WTC11 (cell line): ENCODE results near the gene PTPRG. TPM values are rescaled to one million over a fixed set of nuclear protein-coding genes. Genes with fewer than 3 reads are reported as not detected.

Experiments used
- ATAC-seq: fragments of 200-7000 bp; cut with Tn5 transposase; 2 replicates; pipeline ENCODE4 v1.10.0; 2021; ENCODE audit warnings: mild to moderate bottlenecking, moderate library complexity
- CTCF ChIA-PET: fragments of 300-600 bp; sonication (Branson Sonifier 250); formaldehyde crosslinking; loops from one replicate; lab custom pipeline; 2021; ENCODE audit warnings: antibody characterized with exemption; lab: Charles Lee
- POLR2A ChIA-PET: fragments of 350-600 bp; sonication (Branson Sonifier 250); formaldehyde crosslinking; loops from one replicate; lab custom pipeline; 2021; ENCODE audit warnings: antibody characterized with exemption; lab: Charles Lee
- DNase-seq: peaks from one replicate; pipeline ENCODE4 v3.0.0; 2021; ENCODE audit warnings: low spot score
- H3K27ac Mint-ChIP-seq: 2 replicates; pipeline ENCODE4 v1.8.0; 2021; ENCODE audit warnings: mixed read lengths
- H3K27me3 Mint-ChIP-seq: 2 replicates; pipeline ENCODE4 v1.8.0; 2021; ENCODE audit warnings: low read depth, mild to moderate bottlenecking, moderate library complexity, mixed read lengths
- H3K36me3 Mint-ChIP-seq: 2 replicates; pipeline ENCODE4 v1.8.0; 2021; ENCODE audit warnings: mixed read lengths
- H3K4me1 Mint-ChIP-seq: 2 replicates; pipeline ENCODE4 v1.8.0; 2022; ENCODE audit warnings: mixed read lengths
- H3K4me3 Mint-ChIP-seq: 2 replicates; pipeline ENCODE4 v1.8.0; 2021; ENCODE audit warnings: mild to moderate bottlenecking, moderate library complexity, mixed read lengths
- H3K9me3 Mint-ChIP-seq: 2 replicates; pipeline ENCODE4 v1.8.0; 2021; ENCODE audit warnings: mixed read lengths
- FOXP1 ChIP-seq: sonication (generic); formaldehyde crosslinking; IDR thresholded peaks from 2 replicates; pipeline ENCODE4 v1.8.0; 2022; ENCODE audit warnings: missing genetic modification reagents, mild to moderate bottlenecking, moderate library complexity, borderline replicate concordance
- GABPB1 ChIP-seq: sonication (generic); formaldehyde crosslinking; IDR thresholded peaks from 2 replicates; pipeline ENCODE4 v1.8.1; 2023; ENCODE audit warnings: mild to moderate bottlenecking, missing genetic modification reagents
- OVOL2 ChIP-seq: fragments of 250-450 bp; sonication (Bioruptor Pico); IDR thresholded peaks from 2 replicates; pipeline ENCODE4 v1.9.0; 2021; ENCODE audit warnings: mild to moderate bottlenecking, borderline replicate concordance
- SOX15 ChIP-seq: fragments of 250-450 bp; sonication (Bioruptor Pico); IDR thresholded peaks from 2 replicates; pipeline ENCODE4 v1.9.0; 2021; ENCODE audit warnings: mild to moderate bottlenecking
- TCF7 ChIP-seq: sonication (generic); formaldehyde crosslinking; IDR thresholded peaks from 2 replicates; pipeline ENCODE4 v1.8.0; 2022; ENCODE audit warnings: mild to moderate bottlenecking, low read depth, missing genetic modification reagents, moderate library complexity
- TEAD4 ChIP-seq: sonication (generic); formaldehyde crosslinking; IDR thresholded peaks from 2 replicates; pipeline ENCODE4 v1.8.0; 2022; ENCODE audit warnings: mild to moderate bottlenecking, missing genetic modification reagents
- ZNF263 ChIP-seq: sonication (generic); formaldehyde crosslinking; IDR thresholded peaks from 2 replicates; pipeline ENCODE4 v1.8.1; 2022; ENCODE audit warnings: low read depth, mild to moderate bottlenecking, moderate library complexity, missing genetic modification reagents
- total RNA-seq: library from RNA; stranded (reverse); gene quantifications from 3 replicates; pipeline ENCODE4 v1.2.3, GENCODE V29; 2021
- TF ChIP-seq, protein P1 (sequence below): sonication (generic); formaldehyde crosslinking; IDR thresholded peaks from 2 replicates; pipeline ENCODE4 v1.8.1; 2023; ENCODE audit warnings: mild to moderate bottlenecking, moderate library complexity, missing genetic modification reagents
- TF ChIP-seq, protein P2 (sequence below): sonication (generic); formaldehyde crosslinking; conservative IDR thresholded peaks from 2 replicates; pipeline ENCODE4 v1.8.1; 2023; ENCODE audit warnings: mild to moderate bottlenecking, low read depth, missing genetic modification reagents, moderate library complexity
- TF ChIP-seq, protein P3 (sequence below): sonication (generic); formaldehyde crosslinking; IDR thresholded peaks from 2 replicates; pipeline ENCODE4 v1.8.1; 2022; ENCODE audit warnings: low read depth, missing genetic modification reagents, borderline replicate concordance
- TF ChIP-seq, protein P4 (sequence below): sonication (generic); formaldehyde crosslinking; IDR thresholded peaks from 2 replicates; pipeline ENCODE4 v1.8.0; 2022; ENCODE audit warnings: missing genetic modification reagents
- TF ChIP-seq, protein P5 (sequence below): sonication (generic); formaldehyde crosslinking; IDR thresholded peaks from 2 replicates; pipeline ENCODE4 v1.8.1; 2022; ENCODE audit warnings: missing genetic modification reagents, borderline replicate concordance
- TF ChIP-seq, protein P6 (sequence below): sonication (generic); formaldehyde crosslinking; IDR thresholded peaks from 2 replicates; pipeline ENCODE4 v1.8.0; 2023; ENCODE audit warnings: missing genetic modification reagents
- TF ChIP-seq, protein P7 (sequence below): sonication (generic); formaldehyde crosslinking; IDR thresholded peaks from 2 replicates; pipeline ENCODE4 v1.8.0; 2022; ENCODE audit warnings: mild to moderate bottlenecking, missing genetic modification reagents
- TF ChIP-seq, protein P8 (sequence below): sonication (generic); formaldehyde crosslinking; IDR thresholded peaks from 2 replicates; pipeline ENCODE4 v1.8.1; 2023; ENCODE audit warnings: mild to moderate bottlenecking, missing genetic modification reagents

Gene PTPRG
- total RNA-seq, 1 experiment from 2014 or later, result 106 TPM

DNA sequence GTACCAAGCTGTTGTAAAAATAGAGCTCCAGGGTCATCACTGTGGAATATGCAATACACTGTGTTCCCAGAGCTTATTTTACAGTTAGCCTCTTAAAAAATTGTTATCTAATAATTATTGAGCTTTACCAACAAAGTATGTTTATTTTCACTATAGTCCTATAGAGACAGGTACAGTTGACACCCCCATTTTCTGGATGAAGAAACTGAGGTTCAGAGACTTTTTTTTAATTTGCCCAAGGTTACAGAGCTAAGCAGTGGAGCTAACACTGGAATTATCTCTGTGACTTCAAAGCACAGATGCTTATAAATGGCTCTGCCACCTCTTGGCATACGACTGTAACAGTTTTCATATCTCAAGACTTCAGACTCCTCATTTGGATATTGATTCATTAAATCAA, 685.6 kb downstream of the PTPRG start (continued):
- TF ChIP-seq, protein P1, sequence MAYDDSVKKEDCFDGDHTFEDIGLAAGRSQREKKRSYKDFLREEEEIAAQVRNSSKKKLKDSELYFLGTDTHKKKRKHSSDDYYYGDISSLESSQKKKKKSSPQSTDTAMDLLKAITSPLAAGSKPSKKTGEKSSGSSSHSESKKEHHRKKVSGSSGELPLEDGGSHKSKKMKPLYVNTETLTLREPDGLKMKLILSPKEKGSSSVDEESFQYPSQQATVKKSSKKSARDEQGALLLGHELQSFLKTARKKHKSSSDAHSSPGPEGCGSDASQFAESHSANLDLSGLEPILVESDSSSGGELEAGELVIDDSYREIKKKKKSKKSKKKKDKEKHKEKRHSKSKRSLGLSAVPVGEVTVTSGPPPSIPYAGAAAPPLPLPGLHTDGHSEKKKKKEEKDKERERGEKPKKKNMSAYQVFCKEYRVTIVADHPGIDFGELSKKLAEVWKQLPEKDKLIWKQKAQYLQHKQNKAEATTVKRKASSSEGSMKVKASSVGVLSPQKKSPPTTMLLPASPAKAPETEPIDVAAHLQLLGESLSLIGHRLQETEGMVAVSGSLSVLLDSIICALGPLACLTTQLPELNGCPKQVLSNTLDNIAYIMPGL (CRISPR knock-in tag), result no peak
- TF ChIP-seq OVOL2 (CRISPR knock-in tag), result no peak
- no peak for TF ChIP-seq TEAD4 (CRISPR knock-in tag)
- TF ChIP-seq, protein P2, sequence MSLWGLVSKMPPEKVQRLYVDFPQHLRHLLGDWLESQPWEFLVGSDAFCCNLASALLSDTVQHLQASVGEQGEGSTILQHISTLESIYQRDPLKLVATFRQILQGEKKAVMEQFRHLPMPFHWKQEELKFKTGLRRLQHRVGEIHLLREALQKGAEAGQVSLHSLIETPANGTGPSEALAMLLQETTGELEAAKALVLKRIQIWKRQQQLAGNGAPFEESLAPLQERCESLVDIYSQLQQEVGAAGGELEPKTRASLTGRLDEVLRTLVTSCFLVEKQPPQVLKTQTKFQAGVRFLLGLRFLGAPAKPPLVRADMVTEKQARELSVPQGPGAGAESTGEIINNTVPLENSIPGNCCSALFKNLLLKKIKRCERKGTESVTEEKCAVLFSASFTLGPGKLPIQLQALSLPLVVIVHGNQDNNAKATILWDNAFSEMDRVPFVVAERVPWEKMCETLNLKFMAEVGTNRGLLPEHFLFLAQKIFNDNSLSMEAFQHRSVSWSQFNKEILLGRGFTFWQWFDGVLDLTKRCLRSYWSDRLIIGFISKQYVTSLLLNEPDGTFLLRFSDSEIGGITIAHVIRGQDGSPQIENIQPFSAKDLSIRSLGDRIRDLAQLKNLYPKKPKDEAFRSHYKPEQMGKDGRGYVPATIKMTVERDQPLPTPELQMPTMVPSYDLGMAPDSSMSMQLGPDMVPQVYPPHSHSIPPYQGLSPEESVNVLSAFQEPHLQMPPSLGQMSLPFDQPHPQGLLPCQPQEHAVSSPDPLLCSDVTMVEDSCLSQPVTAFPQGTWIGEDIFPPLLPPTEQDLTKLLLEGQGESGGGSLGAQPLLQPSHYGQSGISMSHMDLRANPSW (CRISPR knock-in tag), result no peak

DNA sequence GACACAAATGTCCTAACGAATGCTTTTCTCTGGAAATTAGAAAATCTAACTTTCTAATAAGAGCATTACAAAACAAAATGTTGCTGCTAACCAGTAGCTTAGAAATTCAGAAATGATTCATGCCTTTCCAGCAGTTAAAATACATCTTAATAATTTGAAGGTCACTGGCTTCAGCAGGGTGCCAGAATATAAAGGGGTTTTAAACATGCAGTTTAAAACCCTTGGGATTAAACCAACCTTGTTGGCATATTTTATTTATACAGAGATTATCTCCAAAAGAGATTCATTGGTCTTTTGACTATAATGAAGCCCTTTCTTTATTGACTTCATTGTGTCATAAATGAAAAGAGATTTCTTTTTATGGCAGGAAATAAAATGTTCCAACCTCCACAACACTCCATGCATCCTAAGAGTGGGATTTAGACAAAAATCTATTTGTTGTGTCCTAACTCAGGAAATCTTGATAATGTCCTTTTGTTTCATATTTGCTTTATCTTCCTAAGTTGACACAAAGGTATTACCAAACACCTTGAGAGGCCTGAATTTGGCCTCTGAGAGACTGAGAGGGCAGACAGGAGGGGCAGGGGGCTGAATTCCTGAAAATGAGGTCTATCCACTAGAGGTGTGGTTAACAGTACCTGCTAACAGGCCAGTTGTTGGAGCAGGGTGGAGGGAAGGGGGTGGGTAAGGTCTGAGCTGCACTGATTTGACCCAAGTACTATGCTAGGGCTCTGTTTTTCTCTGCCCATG, 687.5 kb downstream of the PTPRG start:
- CTCF ChIA-PET, result no interaction called here
- no peak for TF ChIP-seq GABPB1 (CRISPR knock-in tag)
- TF ChIP-seq, protein P3, sequence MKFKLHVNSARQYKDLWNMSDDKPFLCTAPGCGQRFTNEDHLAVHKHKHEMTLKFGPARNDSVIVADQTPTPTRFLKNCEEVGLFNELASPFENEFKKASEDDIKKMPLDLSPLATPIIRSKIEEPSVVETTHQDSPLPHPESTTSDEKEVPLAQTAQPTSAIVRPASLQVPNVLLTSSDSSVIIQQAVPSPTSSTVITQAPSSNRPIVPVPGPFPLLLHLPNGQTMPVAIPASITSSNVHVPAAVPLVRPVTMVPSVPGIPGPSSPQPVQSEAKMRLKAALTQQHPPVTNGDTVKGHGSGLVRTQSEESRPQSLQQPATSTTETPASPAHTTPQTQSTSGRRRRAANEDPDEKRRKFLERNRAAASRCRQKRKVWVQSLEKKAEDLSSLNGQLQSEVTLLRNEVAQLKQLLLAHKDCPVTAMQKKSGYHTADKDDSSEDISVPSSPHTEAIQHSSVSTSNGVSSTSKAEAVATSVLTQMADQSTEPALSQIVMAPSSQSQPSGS (CRISPR knock-in tag), result no peak
- TF ChIP-seq TCF7 (CRISPR knock-in tag), result no peak
- TF ChIP-seq SOX15, result no peak
- no peak for TF ChIP-seq FOXP1
- TF ChIP-seq, protein P4, sequence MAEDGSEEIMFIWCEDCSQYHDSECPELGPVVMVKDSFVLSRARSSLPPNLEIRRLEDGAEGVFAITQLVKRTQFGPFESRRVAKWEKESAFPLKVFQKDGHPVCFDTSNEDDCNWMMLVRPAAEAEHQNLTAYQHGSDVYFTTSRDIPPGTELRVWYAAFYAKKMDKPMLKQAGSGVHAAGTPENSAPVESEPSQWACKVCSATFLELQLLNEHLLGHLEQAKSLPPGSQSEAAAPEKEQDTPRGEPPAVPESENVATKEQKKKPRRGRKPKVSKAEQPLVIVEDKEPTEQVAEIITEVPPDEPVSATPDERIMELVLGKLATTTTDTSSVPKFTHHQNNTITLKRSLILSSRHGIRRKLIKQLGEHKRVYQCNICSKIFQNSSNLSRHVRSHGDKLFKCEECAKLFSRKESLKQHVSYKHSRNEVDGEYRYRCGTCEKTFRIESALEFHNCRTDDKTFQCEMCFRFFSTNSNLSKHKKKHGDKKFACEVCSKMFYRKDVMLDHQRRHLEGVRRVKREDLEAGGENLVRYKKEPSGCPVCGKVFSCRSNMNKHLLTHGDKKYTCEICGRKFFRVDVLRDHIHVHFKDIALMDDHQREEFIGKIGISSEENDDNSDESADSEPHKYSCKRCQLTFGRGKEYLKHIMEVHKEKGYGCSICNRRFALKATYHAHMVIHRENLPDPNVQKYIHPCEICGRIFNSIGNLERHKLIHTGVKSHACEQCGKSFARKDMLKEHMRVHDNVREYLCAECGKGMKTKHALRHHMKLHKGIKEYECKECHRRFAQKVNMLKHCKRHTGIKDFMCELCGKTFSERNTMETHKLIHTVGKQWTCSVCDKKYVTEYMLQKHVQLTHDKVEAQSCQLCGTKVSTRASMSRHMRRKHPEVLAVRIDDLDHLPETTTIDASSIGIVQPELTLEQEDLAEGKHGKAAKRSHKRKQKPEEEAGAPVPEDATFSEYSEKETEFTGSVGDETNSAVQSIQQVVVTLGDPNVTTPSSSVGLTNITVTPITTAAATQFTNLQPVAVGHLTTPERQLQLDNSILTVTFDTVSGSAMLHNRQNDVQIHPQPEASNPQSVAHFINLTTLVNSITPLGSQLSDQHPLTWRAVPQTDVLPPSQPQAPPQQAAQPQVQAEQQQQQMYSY (CRISPR knock-in tag), result no peak
- TF ChIP-seq, protein P5, sequence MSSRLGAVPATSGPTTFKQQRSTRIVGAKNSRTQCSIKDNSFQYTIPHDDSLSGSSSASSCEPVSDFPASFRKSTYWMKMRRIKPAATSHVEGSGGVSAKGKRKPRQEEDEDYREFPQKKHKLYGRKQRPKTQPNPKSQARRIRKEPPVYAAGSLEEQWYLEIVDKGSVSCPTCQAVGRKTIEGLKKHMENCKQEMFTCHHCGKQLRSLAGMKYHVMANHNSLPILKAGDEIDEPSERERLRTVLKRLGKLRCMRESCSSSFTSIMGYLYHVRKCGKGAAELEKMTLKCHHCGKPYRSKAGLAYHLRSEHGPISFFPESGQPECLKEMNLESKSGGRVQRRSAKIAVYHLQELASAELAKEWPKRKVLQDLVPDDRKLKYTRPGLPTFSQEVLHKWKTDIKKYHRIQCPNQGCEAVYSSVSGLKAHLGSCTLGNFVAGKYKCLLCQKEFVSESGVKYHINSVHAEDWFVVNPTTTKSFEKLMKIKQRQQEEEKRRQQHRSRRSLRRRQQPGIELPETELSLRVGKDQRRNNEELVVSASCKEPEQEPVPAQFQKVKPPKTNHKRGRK, result no peak
- TF ChIP-seq, protein P6, sequence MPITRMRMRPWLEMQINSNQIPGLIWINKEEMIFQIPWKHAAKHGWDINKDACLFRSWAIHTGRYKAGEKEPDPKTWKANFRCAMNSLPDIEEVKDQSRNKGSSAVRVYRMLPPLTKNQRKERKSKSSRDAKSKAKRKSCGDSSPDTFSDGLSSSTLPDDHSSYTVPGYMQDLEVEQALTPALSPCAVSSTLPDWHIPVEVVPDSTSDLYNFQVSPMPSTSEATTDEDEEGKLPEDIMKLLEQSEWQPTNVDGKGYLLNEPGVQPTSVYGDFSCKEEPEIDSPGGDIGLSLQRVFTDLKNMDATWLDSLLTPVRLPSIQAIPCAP (CRISPR knock-in tag), result no peak
- TF ChIP-seq, protein P7, sequence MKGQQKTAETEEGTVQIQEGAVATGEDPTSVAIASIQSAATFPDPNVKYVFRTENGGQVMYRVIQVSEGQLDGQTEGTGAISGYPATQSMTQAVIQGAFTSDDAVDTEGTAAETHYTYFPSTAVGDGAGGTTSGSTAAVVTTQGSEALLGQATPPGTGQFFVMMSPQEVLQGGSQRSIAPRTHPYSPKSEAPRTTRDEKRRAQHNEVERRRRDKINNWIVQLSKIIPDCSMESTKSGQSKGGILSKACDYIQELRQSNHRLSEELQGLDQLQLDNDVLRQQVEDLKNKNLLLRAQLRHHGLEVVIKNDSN (CRISPR knock-in tag), result no peak
- no peak for TF ChIP-seq ZNF263 (CRISPR knock-in tag)
- TF ChIP-seq, protein P8, sequence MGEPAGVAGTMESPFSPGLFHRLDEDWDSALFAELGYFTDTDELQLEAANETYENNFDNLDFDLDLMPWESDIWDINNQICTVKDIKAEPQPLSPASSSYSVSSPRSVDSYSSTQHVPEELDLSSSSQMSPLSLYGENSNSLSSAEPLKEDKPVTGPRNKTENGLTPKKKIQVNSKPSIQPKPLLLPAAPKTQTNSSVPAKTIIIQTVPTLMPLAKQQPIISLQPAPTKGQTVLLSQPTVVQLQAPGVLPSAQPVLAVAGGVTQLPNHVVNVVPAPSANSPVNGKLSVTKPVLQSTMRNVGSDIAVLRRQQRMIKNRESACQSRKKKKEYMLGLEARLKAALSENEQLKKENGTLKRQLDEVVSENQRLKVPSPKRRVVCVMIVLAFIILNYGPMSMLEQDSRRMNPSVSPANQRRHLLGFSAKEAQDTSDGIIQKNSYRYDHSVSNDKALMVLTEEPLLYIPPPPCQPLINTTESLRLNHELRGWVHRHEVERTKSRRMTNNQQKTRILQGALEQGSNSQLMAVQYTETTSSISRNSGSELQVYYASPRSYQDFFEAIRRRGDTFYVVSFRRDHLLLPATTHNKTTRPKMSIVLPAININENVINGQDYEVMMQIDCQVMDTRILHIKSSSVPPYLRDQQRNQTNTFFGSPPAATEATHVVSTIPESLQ (CRISPR knock-in tag), result no peak
- peaks cover 46% of the 10 kb centered on the region for H3K4me1 Mint-ChIP-seq
- ATAC-seq (peak; percentile 90), DNase-seq (no peak)
- H3K9me3 Mint-ChIP-seq, result no peaks in the 10 kb centered on the region
- H3K27me3 Mint-ChIP-seq, result no peaks in the 10 kb centered on the region
- no peak overlapping the region for H3K4me3 Mint-ChIP-seq
- POLR2A ChIA-PET, result no interaction called here
- peak overlapping the region; percentile 31; the same call in 1 of the 2 replicates for H3K27ac Mint-ChIP-seq
- peaks cover 6% of the 10 kb centered on the region; the same call in 1 of the 2 replicates for H3K36me3 Mint-ChIP-seq
